Measurements from ENCODE around the gene CDH23. TPM values are rescaled to one million over a fixed set of nuclear protein-coding genes. Genes with fewer than 3 reads are reported as not detected.

Gene CDH23
- total and polyA plus RNA-seq, 2 of the 8 experiments (the other 6 are each of a cell fraction or from before 2014, with no cell fraction given): 1.9 to 4.9 TPM

DNA sequence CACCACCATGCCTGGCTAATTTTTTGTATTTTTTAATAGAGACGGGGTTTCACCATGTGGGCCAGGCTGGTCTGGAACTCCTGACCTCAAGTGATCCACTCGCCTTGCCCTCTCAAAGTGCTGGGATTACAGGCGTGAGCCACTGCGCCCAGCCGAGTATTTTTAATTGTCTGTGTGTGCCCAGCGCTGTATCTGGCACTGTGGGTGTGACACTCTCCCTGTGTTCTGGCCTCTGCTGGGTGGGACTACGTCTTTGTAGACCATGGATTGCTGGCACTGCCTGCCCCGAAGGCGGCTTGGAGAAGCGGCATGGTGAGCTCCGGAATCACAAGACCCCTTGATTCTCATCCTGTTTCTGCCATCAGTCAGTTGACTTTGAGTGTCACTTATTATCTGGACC is 136.2 kb downstream of the CDH23 start:
- Histone ChIP-seq H3K4me1 (replicated peaks in 1 of 4; ENCODE audit: control insufficient read depth in 3 of 4, insufficient read depth in 4 of 4, low read length in 3 of 4) (peaks cover 4 to 17% (median 14%) of the 10 kb centered on the region in 4 experiments), H3K4ac (replicated peaks; ENCODE audit: insufficient read length, low read depth, low read length) (no peak overlapping the region), H2BK15ac (ENCODE audit: low read length) (no peak overlapping the region), H3K79me1 (ENCODE audit: low read depth, low read length) (no peaks in the 10 kb centered on the region), H2AFZ (ENCODE audit: low read length) (no peak overlapping the region), H2BK12ac (ENCODE audit: low read depth, low read length) (no peak overlapping the region), H2AK5ac (ENCODE audit: low read depth, low read length) (no peak overlapping the region), H2BK20ac (ENCODE audit: low read length) (no peak overlapping the region), H4K8ac (ENCODE audit: extremely low read depth, insufficient read depth, low read length) (no peak overlapping the region), H3K27me3 (replicated peaks in 1 of 4; ENCODE audit: control insufficient read depth in 3 of 4, extremely low read depth in 1 of 4, insufficient read depth in 3 of 4, low read length in 3 of 4) (no peaks in the 10 kb centered on the region), H3K4me3 (ENCODE audit: extremely low read depth in 1 of 4, insufficient read depth in 2 of 4, low read depth in 3 of 4, low read length in 4 of 4) (no peak overlapping the region), H3K23ac (ENCODE audit: insufficient read length) (no peak overlapping the region), H3K14ac (ENCODE audit: insufficient read length) (no peak overlapping the region), H3K18ac (ENCODE audit: extremely low read depth, low read length) (no peak overlapping the region), H2BK120ac (replicated peaks; ENCODE audit: low read depth, low read length) (no peak overlapping the region), H3K9me3 (ENCODE audit: insufficient read depth in 2 of 2, low read depth in 1 of 2, low read length in 1 of 2) (no peaks in the 10 kb centered on the region), H3K9ac (replicated peaks in 1 of 4; ENCODE audit: extremely low read depth in 1 of 4, low read depth in 3 of 4, low read length in 3 of 4) (no peak overlapping the region), H3K36me3 (ENCODE audit: control insufficient read depth in 2 of 4, insufficient read depth in 4 of 4, low read length in 3 of 4) (no peaks in the 10 kb centered on the region), H4K5ac (ENCODE audit: insufficient read length, low read depth, low read length) (no peak overlapping the region), H3K27ac (ENCODE audit: low read depth, low read length) (no peak overlapping the region), H3K23me2 (ENCODE audit: low read depth, low read length) (no peaks in the 10 kb centered on the region), H4K91ac (replicated peaks; ENCODE audit: insufficient read length, low read length) (no peak overlapping the region), H4K20me1 (replicated peaks in 1 of 2; ENCODE audit: control insufficient read depth in 1 of 2, insufficient read depth in 2 of 2, low read length in 2 of 2) (no peaks in the 10 kb centered on the region), H3K56ac (replicated peaks; ENCODE audit: insufficient read length, low read depth, low read length) (no peak overlapping the region), H3K4me2 (ENCODE audit: insufficient read depth in 1 of 2, low read depth in 2 of 2, low read length in 2 of 2) (no peak overlapping the region), H3K79me2 (ENCODE audit: control insufficient read depth in 1 of 2, insufficient read depth in 2 of 2, low read length in 2 of 2) (no peaks in the 10 kb centered on the region), H2BK5ac (ENCODE audit: low read depth, low read length) (no peak overlapping the region)
- DNase-seq (ENCODE audit: low read depth in 1 of 2, low spot score in 2 of 2) (no peak), FAIRE-seq (no peak)
- CTCF ChIA-PET (ENCODE audit: partially characterized antibody): interaction anchor here (0.6 to 5.7 kb wide), 9 partner anchors 10 to 130 kb away, joined by 3 to 53 read pairs (median 4); no protein-coding TSS in a partner anchor
- 86% methylated on average over 11 of the region's 11 CpGs; no CpG with 5 or more reads in 1 of the 2 experiments for WGBS, 2 experiments (ENCODE audit: extremely low coverage in 1 of 2, insufficient coverage in 1 of 2, insufficient read length in 1 of 2, insufficient replicate concordance in 2 of 2, low coverage in 1 of 2, low lambda C conversion rate in 2 of 2, missing lambda C conversion rate in 1 of 2)
- TF ChIP-seq RFX5 (IDR thresholded peaks at IDR 0.05; ENCODE audit: borderline replicate concordance, low read depth, low read length) (no peak), POU5F1 (IDR thresholded peaks at IDR 0.05; ENCODE audit: low read depth, low read length) (no peak), CHD1 (IDR thresholded peaks at IDR 0.05; ENCODE audit: low read depth, low read length) (no peak), POLR2A (IDR thresholded peaks at IDR 0.05; ENCODE audit: control extremely low read depth in 1 of 2, low read depth in 2 of 2, low read length in 2 of 2) (no peak), TBP (IDR thresholded peaks at IDR 0.05; ENCODE audit: low read depth, low read length) (no peak), CBX5 (IDR thresholded peaks at IDR 0.05; ENCODE audit: low read depth, low read length) (no peak), YY1 (IDR thresholded peaks at IDR 0.05; ENCODE audit: low read depth, low read length) (no peak), TCF12 (IDR thresholded peaks at IDR 0.05; ENCODE audit: low read depth, low read length) (no peak)
- POLR2A ChIA-PET (ENCODE audit: partially characterized antibody): interaction anchor here (1.4 kb wide), 1 partner anchor 9 kb away, joined by 3 read pairs; no protein-coding TSS in a partner anchor
